Activated T-helper 1 cell treated with anti-CD3 and anti-CD28 coated beads, Interleukin-12 subunit alpha, Interleukin-12 subunit beta, Interleukin-2, Interleukin-4 antibody, amounts not matched to agents 30 ng/mL and 10 ng/mL and 1 ng/mL, durations not matched to agents 14 hours and 24 hours and 36 hours (primary cell): ENCODE results near the gene ZNF892. TPM values are rescaled to one million over a fixed set of nuclear protein-coding genes. Genes with fewer than 3 reads are reported as not detected.

Source experiments
- DNase-seq: peaks from one replicate; pipeline ENCODE4 v3.0.0; 2021; ENCODE audit warnings: low spot score
- H3K27ac Mint-ChIP-seq: one replicate; pipeline ENCODE4 v1.8.0; 2021; ENCODE audit warnings: mild to moderate bottlenecking, mixed read lengths
- H3K27me3 Mint-ChIP-seq: one replicate; pipeline ENCODE4 v1.8.0; 2022; ENCODE audit warnings: mild to moderate bottlenecking, moderate library complexity, mixed read lengths; ENCODE audit not compliant: insufficient read depth
- H3K36me3 Mint-ChIP-seq: one replicate; pipeline ENCODE4 v1.8.0; 2021; ENCODE audit warnings: low read depth, mixed read lengths
- H3K4me1 Mint-ChIP-seq: one replicate; pipeline ENCODE4 v1.8.0; 2021; ENCODE audit warnings: low read depth, mixed read lengths
- H3K4me3 Mint-ChIP-seq: one replicate; pipeline ENCODE4 v1.8.0; 2021; ENCODE audit warnings: mild to moderate bottlenecking, moderate library complexity, mixed read lengths
- H3K9me3 Mint-ChIP-seq: one replicate; pipeline ENCODE4 v1.8.0; 2021; ENCODE audit warnings: mixed read lengths
- intact Hi-C: fragments of 100-400 bp; cut with micrococcal nuclease; formaldehyde crosslinking; loops from one replicate; pipeline ENCODE4 v1.15.1; 2024
- total RNA-seq: library from RNA; stranded (reverse); gene quantifications from 2 replicates; pipeline ENCODE4 v1.2.3, GENCODE V29; 2022

The ZNF892 gene
- total RNA-seq: 4.7 and 5.9 TPM in 2 replicates

DNA sequence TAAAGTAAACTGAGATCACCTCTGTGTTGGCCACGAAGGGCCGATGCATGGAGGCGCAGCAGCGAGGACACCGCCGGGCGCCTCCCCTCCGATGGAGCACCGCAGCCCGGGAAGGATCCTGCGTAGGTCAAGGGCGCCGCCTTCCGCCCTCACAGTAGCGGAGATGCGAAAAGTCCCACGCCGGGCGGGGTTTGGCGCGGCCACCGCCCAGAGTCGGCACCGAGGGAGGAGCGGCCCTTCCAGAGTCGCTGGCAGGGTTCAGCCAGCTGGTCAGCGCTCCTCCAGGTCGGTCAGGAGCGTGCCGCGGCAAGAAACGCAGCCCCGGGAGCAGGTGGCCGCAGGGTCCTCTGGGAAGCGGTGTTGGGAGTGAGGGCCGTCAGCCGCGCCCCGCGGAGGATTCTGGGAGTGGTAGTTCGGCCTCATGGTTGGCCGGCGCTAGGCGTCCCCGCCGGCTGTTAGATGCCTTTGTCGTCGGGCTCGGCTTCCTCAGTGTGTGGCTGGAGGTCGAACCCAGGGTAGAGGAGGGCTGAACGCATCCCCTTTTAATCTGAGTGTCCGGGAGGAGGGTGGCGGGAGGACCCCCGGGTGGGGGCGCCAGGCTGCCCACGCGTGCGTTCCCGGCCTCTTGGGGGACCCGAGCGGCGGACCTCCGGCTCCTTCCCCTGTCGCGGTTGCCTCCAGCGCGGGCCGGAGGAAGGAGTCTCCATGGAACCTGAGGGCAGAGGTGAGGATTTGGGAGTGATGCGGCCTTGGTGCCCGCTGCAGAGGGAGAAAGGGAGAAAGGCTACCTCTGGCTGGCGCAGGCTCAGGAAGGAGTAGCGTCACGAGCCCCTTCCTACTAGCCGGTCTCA is at the start of gene ZNF892:
Gene ZNF892, plus strand, starts transcription at position 411 of the 851 bp plus-strand sequence. Its CDS starts 295 bp downstream, at position 706.
- Mint-ChIP-seq H3K4me3 (peak within 1 kb of the TSS; percentile 90), H3K27me3 (no peaks in the 10 kb centered on the region), H3K36me3 (peaks cover 32% of the 10 kb centered on the region), H3K9me3 (peaks cover 40% of the 10 kb centered on the region), H3K27ac (peak within 1 kb of the TSS; percentile 54), H3K4me1 (peaks cover 30% of the 10 kb centered on the region)
- intact Hi-C loops: loop anchor here (1.0 to 2.0 kb wide), 5 partner anchors 42 to 195 kb away; partner anchors contain the start of genes FAHD2A, MRPS5 and ZNF2
- DNase-seq: peak; percentile 74

DNA sequence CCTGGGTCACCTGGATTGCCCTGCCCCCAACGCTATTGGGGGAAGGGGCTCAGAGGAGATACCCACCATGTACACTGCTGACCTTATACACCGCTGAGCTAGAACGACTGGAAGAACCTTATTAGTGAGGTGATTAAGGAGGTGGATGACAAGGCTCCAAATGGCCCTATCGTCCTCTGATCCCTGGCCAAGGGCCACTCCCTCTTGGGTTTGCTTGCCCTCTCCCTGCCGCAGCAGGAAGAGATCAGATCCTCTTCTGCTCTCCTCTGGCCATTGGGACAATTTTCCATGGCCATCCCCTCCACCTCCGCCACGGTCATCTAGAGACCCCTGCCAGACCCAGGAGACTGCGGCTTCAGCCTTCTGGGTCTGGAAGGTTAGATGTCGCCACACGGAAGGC is 48.9 kb upstream of the ZNF892 start:
- intact Hi-C loops: loop anchor here (2.0 kb wide), 1 partner anchor 136 kb away; no protein-coding TSS in a partner anchor
- peaks cover 28% of the 10 kb centered on the region for H3K9me3 Mint-ChIP-seq
- no peak for DNase-seq
- H3K36me3 Mint-ChIP-seq: peaks cover 23% of the 10 kb centered on the region
- no peaks in the 10 kb centered on the region for H3K27me3 Mint-ChIP-seq
- peak overlapping the region; percentile 80 for H3K4me3 Mint-ChIP-seq
- peaks cover 25% of the 10 kb centered on the region for H3K4me1 Mint-ChIP-seq
- no peak overlapping the region for H3K27ac Mint-ChIP-seq

DNA sequence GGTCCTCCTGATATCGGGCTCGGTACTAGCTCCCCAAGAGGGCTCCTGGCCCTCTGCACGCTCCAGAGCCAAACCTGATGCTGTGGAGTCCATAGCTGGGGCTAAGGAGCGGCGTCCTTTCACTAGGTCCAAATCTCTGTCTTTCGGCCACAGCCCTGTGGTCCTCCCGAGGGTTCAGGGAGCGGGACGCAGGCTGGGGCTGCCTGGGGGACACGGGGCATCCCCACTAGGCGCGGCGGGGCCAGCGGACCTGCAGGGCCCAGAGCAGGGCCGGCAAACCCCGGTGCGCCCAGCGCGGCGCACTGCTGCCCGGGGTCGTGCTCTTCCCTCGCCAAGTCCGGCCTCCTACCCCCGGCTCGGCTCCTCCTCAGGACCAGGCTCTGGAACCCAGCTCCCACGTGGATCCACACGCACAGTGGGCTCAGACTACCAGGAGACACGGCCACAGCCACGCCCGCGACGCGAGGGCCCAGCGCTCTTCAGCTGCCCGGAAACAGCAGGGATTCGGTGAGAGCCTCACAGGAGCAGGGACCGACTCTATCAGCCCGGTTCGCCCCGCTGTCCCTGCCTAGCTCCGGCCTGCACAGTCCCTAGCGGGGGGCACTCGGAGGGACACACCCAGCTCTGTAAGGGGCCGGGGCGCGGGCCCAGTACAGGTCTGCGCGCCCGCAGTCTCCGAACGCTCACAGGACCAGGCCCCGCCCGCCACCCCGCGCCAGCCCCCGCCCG is 48.3 kb upstream of the ZNF892 start:
- Mint-ChIP-seq H3K27ac (no peak overlapping the region), H3K4me3 (peak overlapping the region; percentile 80), H3K36me3 (peaks cover 20% of the 10 kb centered on the region), H3K9me3 (peaks cover 23% of the 10 kb centered on the region), H3K27me3 (no peaks in the 10 kb centered on the region), H3K4me1 (peaks cover 31% of the 10 kb centered on the region)
- intact Hi-C loops: loop anchor here (1.0 to 2.0 kb wide), 2 partner anchors 37 to 136 kb away; no protein-coding TSS in a partner anchor
- DNase-seq: no peak

DNA sequence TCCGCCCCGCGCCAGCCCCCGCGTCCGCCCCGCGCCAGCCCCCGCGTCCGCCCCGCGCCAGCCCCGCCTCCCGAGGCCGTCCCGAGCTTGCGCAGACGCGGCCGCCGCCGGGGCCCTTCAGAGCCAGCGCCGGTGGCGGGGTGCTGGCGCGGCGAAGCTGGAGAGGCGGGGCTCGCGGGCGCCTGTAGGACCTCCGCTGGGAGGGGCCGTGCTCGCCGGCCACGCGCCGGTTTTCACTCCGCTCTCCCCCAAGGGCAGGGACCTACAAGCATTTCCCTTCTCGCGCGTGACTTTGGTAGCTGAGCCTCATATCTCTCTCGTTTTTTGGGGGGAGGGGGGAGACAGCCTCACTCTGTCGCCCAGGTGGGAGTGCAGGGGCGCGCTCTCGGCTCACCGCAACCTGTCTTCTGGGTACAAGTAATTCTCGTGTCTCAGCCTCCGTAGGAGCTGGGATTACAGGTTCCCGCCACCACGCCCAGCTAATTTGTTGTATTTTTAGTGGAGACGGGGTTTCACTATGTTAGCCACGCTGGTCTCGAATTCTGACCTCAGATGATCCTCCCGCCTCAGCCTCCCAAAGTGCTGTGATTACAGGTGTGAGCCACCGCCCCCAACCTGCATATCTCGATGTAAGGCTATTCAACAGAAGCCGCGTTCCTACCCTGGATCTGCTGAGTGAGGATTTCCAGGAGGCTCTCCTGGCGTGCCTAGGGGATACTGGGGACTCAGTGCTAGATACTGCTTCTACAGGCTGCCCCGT is 47.5 kb upstream of the ZNF892 start, which contains the start of gene ZNF514:
Gene ZNF514, minus strand, starts transcription at position 159 of the 760 bp plus-strand sequence. CDS start 6,595 bp downstream, outside the sequence.
- Mint-ChIP-seq H3K27ac (peak within 1 kb of the TSS; percentile 91), H3K36me3 (peaks cover 14% of the 10 kb centered on the region), H3K9me3 (peaks cover 16% of the 10 kb centered on the region), H3K4me1 (peaks cover 39% of the 10 kb centered on the region), H3K4me3 (peak within 1 kb of the TSS; percentile 90), H3K27me3 (no peaks in the 10 kb centered on the region)
- DNase-seq: peak; percentile 80
- intact Hi-C loops: loop anchor here (1.0 to 10.0 kb wide), 3 partner anchors 38 to 137 kb away; no protein-coding TSS in a partner anchor

DNA sequence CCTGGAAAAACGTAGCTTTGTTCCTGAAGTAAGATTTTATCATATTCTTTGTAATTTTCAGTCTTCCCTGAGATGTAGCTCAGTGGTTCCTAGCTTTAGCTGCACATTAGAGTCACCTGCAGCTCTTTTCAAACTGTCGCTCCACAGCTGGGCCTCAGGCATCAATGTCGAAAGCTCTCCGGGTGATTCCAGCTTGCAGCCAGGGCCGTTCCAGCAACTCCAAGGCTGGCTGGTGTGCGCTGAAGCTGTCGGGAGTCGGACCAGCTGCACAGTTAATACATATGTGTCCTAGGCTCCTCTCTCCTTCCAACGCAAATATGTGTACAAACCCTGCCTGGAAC is 42.3 kb upstream of the ZNF892 start:
- Mint-ChIP-seq H3K36me3 (peaks cover 11% of the 10 kb centered on the region), H3K4me1 (peaks cover 46% of the 10 kb centered on the region), H3K9me3 (no peaks in the 10 kb centered on the region), H3K27ac (peak overlapping the region; percentile 92), H3K27me3 (no peaks in the 10 kb centered on the region), H3K4me3 (peak overlapping the region; percentile 99)
- no peak for DNase-seq
- intact Hi-C loops: loop anchor here (1.0 to 10.0 kb wide), 4 partner anchors 42 to 237 kb away; partner anchors contain the start of genes FAHD2A, MRPS5 and ZNF892

DNA sequence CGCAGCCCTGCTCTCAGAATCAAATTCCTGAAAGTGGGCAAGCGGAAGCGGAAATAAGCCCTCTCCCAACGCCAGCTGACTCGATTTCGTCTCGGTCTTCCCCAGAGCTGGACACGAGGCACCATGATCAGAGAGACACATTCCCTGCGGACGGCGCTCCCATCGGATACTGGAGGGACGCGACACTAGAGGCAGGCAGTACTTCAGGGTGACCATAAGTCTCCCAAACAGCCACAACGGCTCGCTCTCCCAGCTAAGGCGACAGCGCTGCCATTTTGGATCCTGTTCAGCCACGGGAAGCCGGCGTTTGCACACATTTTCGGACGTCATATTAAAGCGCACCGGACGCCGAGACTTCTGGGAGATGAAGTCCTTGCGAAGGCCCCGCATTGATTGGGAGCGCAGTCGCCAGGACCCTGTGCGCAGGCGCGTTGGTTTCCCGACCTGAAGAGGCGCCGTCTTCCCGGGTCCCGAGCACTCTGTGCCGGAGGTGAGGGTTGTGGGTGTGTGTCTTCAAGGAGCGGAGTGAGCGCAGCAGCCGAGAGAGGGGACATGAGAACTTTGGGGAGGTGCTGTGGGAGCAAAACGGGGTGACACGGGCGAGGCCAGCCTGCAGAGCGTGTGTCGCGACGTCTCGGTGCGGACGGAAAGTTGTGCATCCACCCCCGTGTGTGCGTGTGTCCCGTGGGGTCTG is 41.8 kb upstream of the ZNF892 start, which contains the start of gene ZNF2:
Gene ZNF2, plus strand, starts transcription at position 439 of the 694 bp plus-strand sequence. CDS start 10,418 bp downstream, outside the sequence.
- Mint-ChIP-seq H3K27me3 (no peaks in the 10 kb centered on the region), H3K4me1 (peaks cover 41% of the 10 kb centered on the region), H3K27ac (peak within 1 kb of the TSS; percentile 92), H3K9me3 (peaks cover 2% of the 10 kb centered on the region), H3K36me3 (peaks cover 12% of the 10 kb centered on the region), H3K4me3 (peak within 1 kb of the TSS; percentile 99)
- intact Hi-C loops: loop anchor here (1.0 to 10.0 kb wide), 5 partner anchors 8 to 237 kb away; partner anchors contain the start of genes FAHD2A, MRPS5 and ZNF892
- peak; percentile 96 for DNase-seq

DNA sequence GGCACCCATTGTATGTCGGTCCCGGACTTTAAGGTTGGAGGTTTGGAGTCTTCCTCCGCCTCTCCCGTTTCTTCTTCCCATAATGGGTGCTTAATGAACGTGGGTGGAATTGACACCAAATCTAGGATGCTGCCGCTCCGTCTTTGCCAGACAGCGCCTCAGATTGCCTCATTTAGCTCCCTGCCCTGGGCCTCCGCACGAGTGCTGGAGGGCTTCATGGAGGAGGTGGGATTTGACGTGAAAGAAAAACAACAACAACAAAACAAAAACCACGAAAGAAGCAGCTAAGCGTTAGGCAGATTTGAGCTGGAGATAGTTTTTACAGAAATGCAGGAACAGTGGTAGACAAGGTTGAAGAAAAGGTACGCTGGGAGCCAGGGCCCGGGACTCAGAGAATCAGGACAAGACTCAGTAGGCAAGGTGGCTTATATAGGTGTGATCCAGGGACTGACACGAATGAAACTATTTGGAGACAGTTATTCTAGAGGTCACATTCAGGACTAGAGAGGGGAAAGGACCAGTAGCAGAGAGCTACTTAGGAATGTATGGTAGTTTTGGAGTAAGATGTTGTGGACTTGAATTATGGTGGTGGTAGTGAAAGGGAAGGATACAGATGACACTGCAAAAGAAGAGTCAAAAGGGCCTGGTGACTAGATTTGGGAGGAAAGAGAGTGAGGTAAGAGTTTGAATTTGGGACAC is 41.1 kb upstream of the ZNF892 start:
- no peak for DNase-seq
- Mint-ChIP-seq H3K4me1 (peaks cover 41% of the 10 kb centered on the region), H3K27ac (peak overlapping the region; percentile 92), H3K27me3 (no peaks in the 10 kb centered on the region), H3K4me3 (peak overlapping the region; percentile 99), H3K9me3 (peaks cover 5% of the 10 kb centered on the region), H3K36me3 (peaks cover 13% of the 10 kb centered on the region)
- intact Hi-C loops: loop anchor here (1.0 to 10.0 kb wide), 2 partner anchors 9 to 91 kb away; no protein-coding TSS in a partner anchor

DNA sequence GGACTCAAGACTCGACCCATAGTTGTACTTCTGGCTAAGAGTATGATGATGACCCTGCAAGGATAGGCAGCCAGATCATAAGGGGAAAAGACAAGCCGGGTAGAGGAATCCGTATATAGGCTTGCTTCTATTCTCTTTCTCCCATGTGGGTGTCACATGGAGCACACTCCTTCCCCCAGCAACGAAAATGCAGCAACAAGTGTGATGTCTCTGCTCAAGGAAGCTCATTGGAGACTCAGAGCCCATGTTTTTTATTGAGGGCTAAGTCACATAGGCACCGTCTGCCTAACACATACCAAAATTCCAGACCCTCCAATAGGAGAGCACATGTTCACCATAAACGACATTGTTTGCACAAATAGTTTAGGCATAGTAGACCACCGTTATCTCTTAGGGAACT is 35.4 kb upstream of the ZNF892 start:
- H3K9me3 Mint-ChIP-seq: peaks cover 14% of the 10 kb centered on the region
- H3K4me3 Mint-ChIP-seq: no peak overlapping the region
- H3K27me3 Mint-ChIP-seq: no peaks in the 10 kb centered on the region
- no peak overlapping the region for H3K27ac Mint-ChIP-seq
- no peak for DNase-seq
- no peaks in the 10 kb centered on the region for H3K4me1 Mint-ChIP-seq
- intact Hi-C loops: no loop called here
- peaks cover 3% of the 10 kb centered on the region for H3K36me3 Mint-ChIP-seq

DNA sequence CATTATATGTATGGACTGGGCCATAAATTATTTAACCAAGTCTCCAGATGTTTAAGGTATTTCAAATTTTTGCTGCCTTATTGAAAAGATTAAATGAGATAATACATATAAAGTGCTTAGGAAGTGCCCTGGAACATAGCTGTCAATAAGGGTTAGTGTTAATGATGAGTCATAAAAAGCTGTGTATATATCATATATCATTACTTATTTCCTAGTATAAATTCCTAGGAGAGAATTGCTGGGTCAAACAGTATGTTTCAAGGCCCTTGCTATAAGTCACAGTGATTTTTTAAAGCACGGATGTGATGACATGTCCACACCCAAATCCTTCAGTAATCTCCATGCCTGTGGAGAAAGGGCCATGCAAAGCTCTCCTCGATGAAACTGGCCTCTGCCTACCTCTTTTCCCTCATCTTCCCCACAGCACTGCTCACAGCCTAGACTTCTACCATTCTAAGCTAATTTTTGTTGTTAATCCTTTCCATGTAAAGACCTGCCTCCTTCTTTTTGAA is 33.2 kb upstream of the ZNF892 start:
- no peak overlapping the region for H3K4me3 Mint-ChIP-seq
- peaks cover 18% of the 10 kb centered on the region for H3K36me3 Mint-ChIP-seq
- H3K27me3 Mint-ChIP-seq: no peaks in the 10 kb centered on the region
- intact Hi-C loops: no loop called here
- H3K27ac Mint-ChIP-seq: no peak overlapping the region
- DNase-seq: no peak
- no peaks in the 10 kb centered on the region for H3K4me1 Mint-ChIP-seq
- H3K9me3 Mint-ChIP-seq: peaks cover 18% of the 10 kb centered on the region

DNA sequence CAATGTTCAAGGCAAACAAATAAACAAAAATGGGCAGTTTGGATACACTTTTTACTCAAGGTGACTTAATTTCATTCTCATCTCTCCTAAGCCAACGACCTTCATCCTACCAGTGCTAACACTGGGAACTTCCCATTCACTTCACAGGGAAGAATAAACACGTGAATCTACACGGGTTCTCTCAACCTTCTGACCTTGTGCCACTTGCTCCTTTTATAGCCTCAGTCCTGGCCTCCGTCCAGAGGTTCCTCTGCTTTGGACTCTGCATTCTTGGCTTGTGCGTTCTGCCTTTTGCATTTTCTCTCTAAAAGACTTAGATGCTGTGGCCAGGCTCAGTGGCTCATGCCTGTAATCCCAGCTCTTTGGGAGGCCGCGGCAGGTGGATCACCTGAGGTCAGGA is 27.9 kb upstream of the ZNF892 start:
- no peaks in the 10 kb centered on the region for H3K27me3 Mint-ChIP-seq
- intact Hi-C loops: no loop called here
- H3K4me3 Mint-ChIP-seq: no peak overlapping the region
- H3K27ac Mint-ChIP-seq: no peak overlapping the region
- H3K9me3 Mint-ChIP-seq: peaks cover 44% of the 10 kb centered on the region
- no peak for DNase-seq
- peaks cover 56% of the 10 kb centered on the region for H3K36me3 Mint-ChIP-seq
- no peaks in the 10 kb centered on the region for H3K4me1 Mint-ChIP-seq

DNA sequence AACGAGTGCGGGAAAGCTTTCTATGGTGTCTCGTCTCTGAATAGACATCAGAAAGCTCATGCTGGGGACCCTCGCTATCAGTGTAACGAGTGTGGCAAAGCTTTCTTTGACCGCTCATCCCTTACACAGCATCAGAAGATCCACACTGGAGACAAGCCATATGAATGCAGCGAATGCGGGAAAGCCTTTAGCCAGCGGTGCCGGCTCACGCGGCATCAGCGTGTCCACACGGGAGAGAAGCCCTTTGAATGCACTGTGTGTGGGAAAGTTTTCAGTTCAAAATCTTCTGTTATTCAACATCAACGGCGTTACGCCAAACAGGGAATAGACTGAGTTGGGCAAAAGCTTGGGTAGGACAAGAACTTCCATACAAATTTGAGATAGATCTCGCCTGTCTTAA is 25.5 kb upstream of the ZNF892 start:
- intact Hi-C loops: no loop called here
- H3K27me3 Mint-ChIP-seq: peaks cover 1% of the 10 kb centered on the region
- no peak for DNase-seq
- peaks cover 56% of the 10 kb centered on the region for H3K36me3 Mint-ChIP-seq
- H3K27ac Mint-ChIP-seq: no peak overlapping the region
- no peaks in the 10 kb centered on the region for H3K4me1 Mint-ChIP-seq
- peaks cover 46% of the 10 kb centered on the region for H3K9me3 Mint-ChIP-seq
- H3K4me3 Mint-ChIP-seq: no peak overlapping the region
